ENCODE results near the gene TEKT2. TPM values are rescaled to one million over a fixed set of nuclear protein-coding genes. Genes with fewer than 3 reads are reported as not detected.

The TEKT2 gene
- total RNA-seq: 1 to 10 TPM in 1 of 4 donors, under 1 TPM in 2, not detected in 1; 0.24 to 1.1 (median 0.44) TPM

DNA sequence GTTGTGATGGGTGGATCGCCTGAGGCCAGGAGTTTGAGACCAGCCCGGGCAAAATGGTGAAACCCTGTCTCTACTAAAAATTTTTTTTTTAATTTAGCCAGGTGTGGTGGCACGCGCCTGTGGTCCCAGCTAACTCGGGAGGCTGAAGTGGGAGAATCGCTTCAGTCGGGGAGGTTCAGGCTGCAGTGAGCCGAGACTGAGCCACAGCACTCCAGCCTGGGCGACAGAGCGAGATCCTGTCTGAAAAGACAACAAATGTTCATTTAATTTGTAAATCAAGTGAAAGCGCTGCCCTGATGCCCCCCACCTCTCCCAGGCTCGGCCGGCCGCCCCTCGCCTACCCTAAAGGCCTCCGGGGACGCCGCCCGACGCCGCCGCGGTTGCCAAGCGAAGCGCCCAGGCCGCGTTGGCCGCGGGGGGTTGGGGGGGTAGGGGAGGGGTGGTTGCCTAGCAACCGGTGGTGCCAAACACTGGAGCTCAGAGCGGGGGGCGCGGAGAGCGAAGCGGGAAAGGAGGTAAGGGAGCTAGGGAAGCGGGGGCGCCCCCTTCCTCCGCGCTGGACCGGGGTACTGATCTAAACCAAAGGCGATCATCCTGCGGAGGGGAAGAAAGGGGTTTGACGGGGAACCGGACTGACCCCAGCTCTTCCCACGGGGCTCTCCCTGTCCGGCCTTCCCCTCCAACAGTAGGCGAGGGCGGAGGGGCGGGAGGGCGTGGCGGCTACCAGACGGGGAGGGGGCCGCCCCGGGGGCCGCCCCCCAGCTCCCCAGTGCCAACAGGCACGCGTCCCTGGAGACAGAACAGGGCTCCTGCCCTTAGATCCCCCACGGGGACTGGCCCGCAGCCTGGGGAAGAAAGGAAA, at the start of gene TEKT2:
TSS of gene TEKT2 (plus strand) at position 460 of the 862 bp plus-strand sequence. CDS start 828 bp downstream, outside the sequence.
- TF ChIP-seq, protein P1, sequence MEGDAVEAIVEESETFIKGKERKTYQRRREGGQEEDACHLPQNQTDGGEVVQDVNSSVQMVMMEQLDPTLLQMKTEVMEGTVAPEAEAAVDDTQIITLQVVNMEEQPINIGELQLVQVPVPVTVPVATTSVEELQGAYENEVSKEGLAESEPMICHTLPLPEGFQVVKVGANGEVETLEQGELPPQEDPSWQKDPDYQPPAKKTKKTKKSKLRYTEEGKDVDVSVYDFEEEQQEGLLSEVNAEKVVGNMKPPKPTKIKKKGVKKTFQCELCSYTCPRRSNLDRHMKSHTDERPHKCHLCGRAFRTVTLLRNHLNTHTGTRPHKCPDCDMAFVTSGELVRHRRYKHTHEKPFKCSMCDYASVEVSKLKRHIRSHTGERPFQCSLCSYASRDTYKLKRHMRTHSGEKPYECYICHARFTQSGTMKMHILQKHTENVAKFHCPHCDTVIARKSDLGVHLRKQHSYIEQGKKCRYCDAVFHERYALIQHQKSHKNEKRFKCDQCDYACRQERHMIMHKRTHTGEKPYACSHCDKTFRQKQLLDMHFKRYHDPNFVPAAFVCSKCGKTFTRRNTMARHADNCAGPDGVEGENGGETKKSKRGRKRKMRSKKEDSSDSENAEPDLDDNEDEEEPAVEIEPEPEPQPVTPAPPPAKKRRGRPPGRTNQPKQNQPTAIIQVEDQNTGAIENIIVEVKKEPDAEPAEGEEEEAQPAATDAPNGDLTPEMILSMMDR (IDR thresholded peaks at IDR 0.05): no peak
- ATAC-seq (ENCODE audit: low FRiP score): peak; percentile 17
- DNase-seq (ENCODE audit: low spot score): no peak

DNA sequence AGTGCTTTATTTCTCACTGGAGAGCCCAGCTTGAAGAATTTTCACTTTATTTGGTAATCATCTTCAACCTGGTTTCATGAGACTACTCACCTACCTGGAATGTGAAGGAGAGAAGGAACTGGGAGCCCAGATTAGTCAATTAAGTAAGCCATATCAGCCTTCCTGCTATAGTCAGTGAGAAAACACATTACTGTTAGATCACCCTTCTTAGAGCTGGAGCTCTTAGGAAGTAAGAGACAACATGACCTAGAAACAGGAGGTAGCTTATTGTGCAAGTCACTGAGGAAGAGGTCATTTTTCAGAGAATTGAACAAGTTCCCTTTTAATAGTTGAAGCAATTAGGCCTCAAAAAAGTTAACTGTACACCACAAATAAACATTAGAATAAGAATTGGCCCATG, 49.2 kb upstream of the TEKT2 start:
- DNase-seq (ENCODE audit: low spot score) (no peak), ATAC-seq (ENCODE audit: low FRiP score) (peak; percentile 95)
- TF ChIP-seq, protein P1 (IDR thresholded peaks at IDR 0.05): no peak

- TF ChIP-seq, protein P1 (IDR thresholded peaks at IDR 0.05): no peak
- ATAC-seq (ENCODE audit: low FRiP score) (no peak), DNase-seq (ENCODE audit: low spot score) (no peak)
These were observed 48.7 kb upstream of the TEKT2 start for GRCh38 chr1:36035154-36035553.

DNA sequence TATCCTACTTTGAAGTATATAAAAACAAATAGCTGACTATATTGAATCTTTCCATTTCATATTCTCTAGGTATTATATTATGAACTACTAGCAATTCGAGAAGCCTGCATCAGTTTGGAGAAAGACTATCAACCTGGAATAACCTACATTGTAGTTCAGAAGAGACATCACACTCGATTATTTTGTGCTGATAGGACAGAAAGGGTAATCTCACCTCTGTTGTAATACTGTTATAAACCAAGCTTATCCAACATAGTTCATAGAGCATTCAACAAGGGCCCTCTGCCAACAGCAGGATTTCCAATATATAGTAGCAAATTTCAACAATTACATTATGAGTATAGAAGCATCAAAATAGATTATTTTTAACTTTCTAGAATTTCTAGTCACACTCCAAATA, 43.7 kb upstream of the TEKT2 start:
- ATAC-seq (ENCODE audit: low FRiP score) (no peak), DNase-seq (ENCODE audit: low spot score) (no peak)
- TF ChIP-seq, protein P1 (IDR thresholded peaks at IDR 0.05): no peak

DNA sequence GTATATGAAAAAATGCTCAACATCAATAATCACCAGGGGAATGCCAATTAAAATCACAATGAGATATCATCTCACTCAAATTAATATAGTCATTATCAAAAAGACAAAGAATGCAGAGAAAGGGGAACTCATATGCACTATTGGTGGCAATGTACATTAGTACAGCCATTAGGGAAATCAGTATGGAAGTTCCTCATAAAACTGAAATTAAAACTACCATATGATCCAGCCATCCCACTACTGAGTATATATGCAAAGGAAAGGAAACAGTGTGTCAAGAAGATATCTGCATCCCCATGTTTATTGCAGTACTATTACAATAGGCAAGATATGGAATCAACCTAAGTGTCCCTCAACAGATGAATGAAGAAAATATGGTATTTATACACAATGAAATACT, 32.1 kb upstream of the TEKT2 start:
- no peak for ATAC-seq (ENCODE audit: low FRiP score)
- TF ChIP-seq, protein P1 (IDR thresholded peaks at IDR 0.05): no peak
- no peak for DNase-seq (ENCODE audit: low spot score)

DNA sequence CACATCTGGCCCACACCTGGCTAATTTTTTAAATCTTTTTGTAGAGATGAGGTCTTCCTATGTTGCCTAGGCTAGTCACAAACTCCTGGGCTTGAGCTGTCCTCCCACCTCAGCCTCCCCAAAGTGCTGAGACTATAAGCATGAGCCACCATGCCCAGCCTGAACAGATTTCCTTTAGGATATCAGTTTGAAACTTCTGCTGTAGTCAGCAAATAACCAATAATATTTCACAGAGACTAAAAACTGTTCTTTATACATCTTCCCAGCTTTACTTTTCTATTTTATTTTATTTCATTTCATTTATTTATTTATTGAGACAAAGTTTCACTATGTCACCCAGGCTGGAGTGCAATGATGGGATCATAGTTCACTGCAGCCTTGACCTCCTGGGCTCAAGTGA, 29.9 kb upstream of the TEKT2 start:
- TF ChIP-seq, protein P1 (IDR thresholded peaks at IDR 0.05): no peak
- ATAC-seq (ENCODE audit: low FRiP score): no peak
- no peak for DNase-seq (ENCODE audit: low spot score)

DNA sequence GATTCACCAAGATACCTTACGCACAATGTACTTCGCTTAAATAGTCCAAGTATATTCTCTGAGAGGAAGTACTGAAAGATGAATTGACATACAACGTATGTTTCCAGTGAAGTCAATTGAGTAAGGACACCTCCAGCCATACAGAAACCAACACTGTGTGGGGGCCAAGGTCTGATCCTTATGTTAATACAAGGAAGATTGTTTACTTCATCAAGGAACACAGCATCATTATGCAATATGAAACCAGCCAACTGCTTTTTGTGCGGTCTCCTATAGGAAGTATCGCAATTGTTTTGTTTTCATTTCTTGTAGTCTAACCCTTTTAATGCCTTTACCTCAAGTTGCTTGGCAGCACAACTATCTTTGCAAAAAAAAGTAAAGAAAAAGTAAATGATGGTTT, 28.2 kb upstream of the TEKT2 start:
- DNase-seq (ENCODE audit: low spot score): no peak
- TF ChIP-seq, protein P1 (IDR thresholded peaks at IDR 0.05): no peak
- ATAC-seq (ENCODE audit: low FRiP score): no peak
